Endothelial cell of umbilical vein (primary cell): ENCODE results near the gene KIAA1549.

Source experiments
- POLR2A ChIP-seq: IDR thresholded peaks from 2 replicates; pipeline ENCODE4 v1.6.1; 2012; ENCODE audit warnings: low read depth, mild to moderate bottlenecking, control low read depth, low read length
- POLR2AphosphoS5 ChIP-seq: IDR thresholded peaks from 2 replicates; pipeline ENCODE4 v1.6.1; 2012; ENCODE audit warnings: low read depth, mild to moderate bottlenecking, control low read depth, low read length, moderate library complexity; ENCODE audit not compliant: insufficient read depth
- TF ChIP-seq, protein P1 (sequence below), 2 donors: IDR thresholded peaks; 1 replicate in 1 of 2; 2 replicates in 1 of 2; pipeline ENCODE4 v1.5.1; 2011; ENCODE audit warnings: low read length in 2 of 2, mild to moderate bottlenecking in 2 of 2, moderate library complexity in 2 of 2, control low read depth in 1 of 2, inconsistent platforms in 1 of 2, low read depth in 1 of 2; ENCODE audit not compliant: insufficient read depth in 1 of 2; ENCODE audit errors: extremely low read depth in 1 of 2

DNA sequence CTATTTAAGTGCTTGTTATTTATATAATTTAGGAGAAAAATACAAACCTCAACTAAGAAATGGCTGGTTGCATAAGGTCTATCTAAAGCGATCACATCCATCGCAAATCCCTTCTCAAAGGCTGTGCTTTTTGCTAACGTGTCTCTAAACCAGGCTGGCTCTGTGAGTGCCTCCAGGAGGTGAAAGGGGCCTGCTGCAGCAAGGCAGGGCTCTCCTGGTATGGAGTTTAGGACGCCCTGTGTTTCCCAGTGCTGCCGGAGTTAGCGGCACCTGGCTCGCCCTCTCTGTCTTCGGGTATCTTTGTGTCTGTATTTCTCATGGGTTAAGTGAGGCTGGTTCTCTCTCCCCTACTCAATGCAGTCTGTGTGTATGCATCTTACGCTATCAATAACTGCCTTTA is 114.8 kb downstream of the KIAA1549 start:
- TF ChIP-seq POLR2A (no peak), POLR2AphosphoS5 (no peak)
- TF ChIP-seq, protein P1, sequence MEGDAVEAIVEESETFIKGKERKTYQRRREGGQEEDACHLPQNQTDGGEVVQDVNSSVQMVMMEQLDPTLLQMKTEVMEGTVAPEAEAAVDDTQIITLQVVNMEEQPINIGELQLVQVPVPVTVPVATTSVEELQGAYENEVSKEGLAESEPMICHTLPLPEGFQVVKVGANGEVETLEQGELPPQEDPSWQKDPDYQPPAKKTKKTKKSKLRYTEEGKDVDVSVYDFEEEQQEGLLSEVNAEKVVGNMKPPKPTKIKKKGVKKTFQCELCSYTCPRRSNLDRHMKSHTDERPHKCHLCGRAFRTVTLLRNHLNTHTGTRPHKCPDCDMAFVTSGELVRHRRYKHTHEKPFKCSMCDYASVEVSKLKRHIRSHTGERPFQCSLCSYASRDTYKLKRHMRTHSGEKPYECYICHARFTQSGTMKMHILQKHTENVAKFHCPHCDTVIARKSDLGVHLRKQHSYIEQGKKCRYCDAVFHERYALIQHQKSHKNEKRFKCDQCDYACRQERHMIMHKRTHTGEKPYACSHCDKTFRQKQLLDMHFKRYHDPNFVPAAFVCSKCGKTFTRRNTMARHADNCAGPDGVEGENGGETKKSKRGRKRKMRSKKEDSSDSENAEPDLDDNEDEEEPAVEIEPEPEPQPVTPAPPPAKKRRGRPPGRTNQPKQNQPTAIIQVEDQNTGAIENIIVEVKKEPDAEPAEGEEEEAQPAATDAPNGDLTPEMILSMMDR (IDR thresholded peaks at IDR 0.05; ENCODE audit: extremely low read depth in 1 of 2, insufficient read depth in 1 of 2, low read depth in 1 of 2, low read length in 2 of 2): no peak
